Retina (tissue), 1 donor: ENCODE measurements around the gene ABHD17B.
"Not testable (repeated sequence)": the region's sequence is repeated elsewhere in the genome, so short reads cannot be mapped to it uniquely, and the experiment has no call there.

Source experiments
- DNase-seq: peaks from one replicate; pipeline ENCODE4 v3.0.0-alpha.2; 2016

The ABHD17B gene

GRCh38 chr9:71911908-71912335 lies 929 bp upstream of the ABHD17B start:
- no peak for DNase-seq

GRCh38 chr9:71910650-71911060 lies 338 bp downstream of the ABHD17B start:
- no peak for DNase-seq

GRCh38 chr9:71909887-71910649 lies 925 bp downstream of the ABHD17B start:
- peak; percentile 87 for DNase-seq

GRCh38 chr9:71908825-71909224 lies 2.2 kb downstream of the ABHD17B start:
- DNase-seq = no peak

GRCh38 chr9:71904076-71904475 lies 6.9 kb downstream of the ABHD17B start:
- DNase-seq = no peak

GRCh38 chr9:71901695-71902597 lies 9.0 kb downstream of the ABHD17B start:
- DNase-seq = no peak

- not testable (repeated sequence) for DNase-seq
Measured at GRCh38 chr9:71898756-71899155, 12.2 kb downstream of the ABHD17B start.

- DNase-seq = no peak
Measured at GRCh38 chr9:71897577-71897976, 13.4 kb downstream of the ABHD17B start.

- no peak for DNase-seq
Measured at GRCh38 chr9:71896761-71897160, 14.2 kb downstream of the ABHD17B start.

- DNase-seq = no peak
Measured at GRCh38 chr9:71895955-71896354, 15.0 kb downstream of the ABHD17B start.

GRCh38 chr9:71895117-71895516 lies 15.9 kb downstream of the ABHD17B start:
- no peak for DNase-seq

GRCh38 chr9:71891557-71892189 lies 19.3 kb downstream of the ABHD17B start:
- no peak for DNase-seq

GRCh38 chr9:71890042-71890679 lies 20.8 kb downstream of the ABHD17B start:
- no peak for DNase-seq

- no peak for DNase-seq
Measured at GRCh38 chr9:71887362-71887761, 23.6 kb downstream of the ABHD17B start.

- no peak for DNase-seq
Measured at GRCh38 chr9:71886541-71886940, 24.5 kb downstream of the ABHD17B start.

- DNase-seq = no peak
Measured at GRCh38 chr9:71886015-71886414, 25.0 kb downstream of the ABHD17B start.

- no peak for DNase-seq
Measured at GRCh38 chr9:71885467-71885866, 25.5 kb downstream of the ABHD17B start.

- DNase-seq = no peak
Measured at GRCh38 chr9:71884005-71884404, 27.0 kb downstream of the ABHD17B start.

GRCh38 chr9:71879644-71880174 lies 31.3 kb downstream of the ABHD17B start:
- no peak for DNase-seq

GRCh38 chr9:71878327-71879274 lies 32.4 kb downstream of the ABHD17B start:
- no peak for DNase-seq

- DNase-seq = no peak
Measured at GRCh38 chr9:71876829-71877228, 34.2 kb downstream of the ABHD17B start.
